Measurements from ENCODE around the gene FOXN3. TPM values are rescaled to one million over a fixed set of nuclear protein-coding genes. Genes with fewer than 3 reads are reported as not detected.

FOXN3 gene
- polyA plus RNA-seq, 1 donor from 2014 or later, result 10.3 TPM

GRCh38 chr14:89397569-89398230 is 19.3 kb downstream of the FOXN3 start (continued):
- no peak for TF ChIP-seq MXI1 (conservative IDR thresholded peaks at IDR 0.05; ENCODE audit: poor library complexity, severe bottlenecking)
- no peak for TF ChIP-seq TAF1 (IDR thresholded peaks at IDR 0.05; ENCODE audit: low read depth)

GRCh38 chr14:89394972-89395371 is 22.1 kb downstream of the FOXN3 start:
- Histone ChIP-seq H4K20me1 (ENCODE audit: insufficient read depth) (no peaks in the 10 kb centered on the region), H3K4me2 (ENCODE audit: low read length) (no peak overlapping the region), H3K79me2 (replicated peaks; ENCODE audit: insufficient read depth, low read length) (peaks cover 33% of the 10 kb centered on the region), H3K27me3 (ENCODE audit: insufficient read depth, low read depth, low read length) (no peaks in the 10 kb centered on the region), H3K9me3 (ENCODE audit: low read length) (no peaks in the 10 kb centered on the region), H3F3A (ENCODE audit: insufficient read depth, low read length, poor library complexity, severe bottlenecking) (no peaks in the 10 kb centered on the region), H3K9ac (ENCODE audit: low read length) (no peak overlapping the region), H3K36me3 (ENCODE audit: insufficient read depth, low read length) (no peaks in the 10 kb centered on the region), H3K4me3 (ENCODE audit: low read length) (no peak overlapping the region), H3K27ac (ENCODE audit: low read length) (no peak overlapping the region), H3K9me2 (ENCODE audit: insufficient read depth, low read length) (no peaks in the 10 kb centered on the region), H2AFZ (ENCODE audit: low read depth, low read length) (no peak overlapping the region)
- TF ChIP-seq SMC3 (conservative IDR thresholded peaks at IDR 0.05; ENCODE audit: poor library complexity) (no peak), POLR2AphosphoS5 (IDR thresholded peaks at IDR 0.05) (no peak), MXI1 (conservative IDR thresholded peaks at IDR 0.05; ENCODE audit: poor library complexity, severe bottlenecking) (no peak), RAD21 (conservative IDR thresholded peaks at IDR 0.05) (no peak), CTCF (IDR thresholded peaks at IDR 0.05; ENCODE audit: poor library complexity, severe bottlenecking) (no peak), EZH2 (IDR thresholded peaks at IDR 0.05; ENCODE audit: borderline replicate concordance, insufficient read depth, low read length, poor library complexity, severe bottlenecking) (no peak), EP300 (conservative IDR thresholded peaks at IDR 0.05; ENCODE audit: poor library complexity, severe bottlenecking) (no peak), TAF1 (IDR thresholded peaks at IDR 0.05; ENCODE audit: low read depth) (no peak)
- TF ChIP-seq, protein P1, sequence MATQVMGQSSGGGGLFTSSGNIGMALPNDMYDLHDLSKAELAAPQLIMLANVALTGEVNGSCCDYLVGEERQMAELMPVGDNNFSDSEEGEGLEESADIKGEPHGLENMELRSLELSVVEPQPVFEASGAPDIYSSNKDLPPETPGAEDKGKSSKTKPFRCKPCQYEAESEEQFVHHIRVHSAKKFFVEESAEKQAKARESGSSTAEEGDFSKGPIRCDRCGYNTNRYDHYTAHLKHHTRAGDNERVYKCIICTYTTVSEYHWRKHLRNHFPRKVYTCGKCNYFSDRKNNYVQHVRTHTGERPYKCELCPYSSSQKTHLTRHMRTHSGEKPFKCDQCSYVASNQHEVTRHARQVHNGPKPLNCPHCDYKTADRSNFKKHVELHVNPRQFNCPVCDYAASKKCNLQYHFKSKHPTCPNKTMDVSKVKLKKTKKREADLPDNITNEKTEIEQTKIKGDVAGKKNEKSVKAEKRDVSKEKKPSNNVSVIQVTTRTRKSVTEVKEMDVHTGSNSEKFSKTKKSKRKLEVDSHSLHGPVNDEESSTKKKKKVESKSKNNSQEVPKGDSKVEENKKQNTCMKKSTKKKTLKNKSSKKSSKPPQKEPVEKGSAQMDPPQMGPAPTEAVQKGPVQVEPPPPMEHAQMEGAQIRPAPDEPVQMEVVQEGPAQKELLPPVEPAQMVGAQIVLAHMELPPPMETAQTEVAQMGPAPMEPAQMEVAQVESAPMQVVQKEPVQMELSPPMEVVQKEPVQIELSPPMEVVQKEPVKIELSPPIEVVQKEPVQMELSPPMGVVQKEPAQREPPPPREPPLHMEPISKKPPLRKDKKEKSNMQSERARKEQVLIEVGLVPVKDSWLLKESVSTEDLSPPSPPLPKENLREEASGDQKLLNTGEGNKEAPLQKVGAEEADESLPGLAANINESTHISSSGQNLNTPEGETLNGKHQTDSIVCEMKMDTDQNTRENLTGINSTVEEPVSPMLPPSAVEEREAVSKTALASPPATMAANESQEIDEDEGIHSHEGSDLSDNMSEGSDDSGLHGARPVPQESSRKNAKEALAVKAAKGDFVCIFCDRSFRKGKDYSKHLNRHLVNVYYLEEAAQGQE (IDR thresholded peaks at IDR 0.05; ENCODE audit: borderline replicate concordance), result no peak

- H2AFZ ChIP-seq (ENCODE audit: low read depth, low read length), result no peak overlapping the region
- TF ChIP-seq EZH2 (IDR thresholded peaks at IDR 0.05; ENCODE audit: borderline replicate concordance, insufficient read depth, low read length, poor library complexity, severe bottlenecking) (no peak), EP300 (conservative IDR thresholded peaks at IDR 0.05; ENCODE audit: poor library complexity, severe bottlenecking) (no peak), POLR2AphosphoS5 (IDR thresholded peaks at IDR 0.05) (no peak)
- H3K9me3 ChIP-seq (ENCODE audit: low read length), result no peaks in the 10 kb centered on the region
- no peaks in the 10 kb centered on the region for H3K36me3 ChIP-seq (ENCODE audit: insufficient read depth, low read length)
- no peaks in the 10 kb centered on the region for H3K9me2 ChIP-seq (ENCODE audit: insufficient read depth, low read length)
- peaks cover 45% of the 10 kb centered on the region for H3K79me2 ChIP-seq (replicated peaks; ENCODE audit: insufficient read depth, low read length)
- no peaks in the 10 kb centered on the region for H3K27me3 ChIP-seq (ENCODE audit: insufficient read depth, low read depth, low read length)
- no peak overlapping the region for H3K27ac ChIP-seq (ENCODE audit: low read length)
- H4K20me1 ChIP-seq (ENCODE audit: insufficient read depth), result no peaks in the 10 kb centered on the region
- no peak overlapping the region for H3K4me3 ChIP-seq (ENCODE audit: low read length)
- H3K4me2 ChIP-seq (ENCODE audit: low read length), result no peak overlapping the region
- H3F3A ChIP-seq (ENCODE audit: insufficient read depth, low read length, poor library complexity, severe bottlenecking), result no peaks in the 10 kb centered on the region
- H3K9ac ChIP-seq (ENCODE audit: low read length), result no peak overlapping the region
Observed at GRCh38 chr14:89393222-89393745, 23.7 kb downstream of the FOXN3 start.

Measured in neural cell (in vitro differentiated cells).